ENCODE results near the gene MACROD2. TPM values are rescaled to one million over a fixed set of nuclear protein-coding genes. Genes with fewer than 3 reads are reported as not detected.

The MACROD2 gene
- total RNA-seq, 1 experiment from 2014 or later: 1.6 TPM

GRCh38 chr20:15706719-15707118 is 1711.4 kb downstream of the MACROD2 start:
- Histone ChIP-seq H3K4me1 (ENCODE audit: insufficient read depth, low read length) (no peaks in the 10 kb centered on the region), H3K9me3 (ENCODE audit: control insufficient read depth, low read depth, low read length) (no peaks in the 10 kb centered on the region), H4K91ac (ENCODE audit: insufficient read length, low read depth, low read length) (no peak overlapping the region), H3K27ac (ENCODE audit: insufficient read length, low read depth, low read length) (no peak overlapping the region), H3K9ac (ENCODE audit: extremely low read depth, insufficient read length, low read length) (no peak overlapping the region), H3K4ac (ENCODE audit: low read depth, low read length) (no peak overlapping the region), H3K79me2 (ENCODE audit: insufficient read depth, low read length) (no peaks in the 10 kb centered on the region), H2AFZ (ENCODE audit: low read length) (no peak overlapping the region), H2BK20ac (ENCODE audit: low read depth, low read length, poor library complexity, severe bottlenecking) (no peak overlapping the region), H4K5ac (ENCODE audit: insufficient read length, low read depth, low read length) (no peak overlapping the region), H3K18ac (ENCODE audit: insufficient read length, low read depth, low read length) (no peak overlapping the region), H3K4me2 (ENCODE audit: insufficient read depth, insufficient read length, low read length) (no peak overlapping the region), H3T11ph (ENCODE audit: low read length) (no peak overlapping the region), H3K14ac (ENCODE audit: insufficient read depth, low read length) (no peak overlapping the region), H3K27me3 (ENCODE audit: insufficient read depth, low read length) (no peaks in the 10 kb centered on the region), H2BK5ac (ENCODE audit: insufficient read length, low read length) (no peak overlapping the region), H2BK15ac (ENCODE audit: low read depth, low read length) (no peak overlapping the region), H3K79me1 (ENCODE audit: insufficient read depth, low read depth, low read length, poor library complexity, severe bottlenecking) (no peaks in the 10 kb centered on the region), H3K56ac (ENCODE audit: insufficient read length, low read depth, low read length) (no peak overlapping the region), H4K8ac (replicated peaks; ENCODE audit: insufficient read length, low read depth, low read length) (no peak overlapping the region), H2BK12ac (ENCODE audit: insufficient read length, low read depth, low read length) (no peak overlapping the region), H2BK120ac (ENCODE audit: low read depth, low read length, poor library complexity, severe bottlenecking) (no peak overlapping the region), H4K20me1 (ENCODE audit: control insufficient read depth, insufficient read depth, insufficient read length) (no peaks in the 10 kb centered on the region), H3K23me2 (ENCODE audit: insufficient read length, low read depth, low read length, poor library complexity, severe bottlenecking) (no peaks in the 10 kb centered on the region), H3K23ac (ENCODE audit: insufficient read length, low read depth, low read length) (no peak overlapping the region), H2AK5ac (ENCODE audit: insufficient read length, low read length) (no peak overlapping the region)
- Mint-ChIP-seq H3K36me3 (ENCODE audit: insufficient read depth in 1 of 3, low read depth in 3 of 3) (no peaks in the 10 kb centered on the region), H3K27ac (no peak overlapping the region), H3K4me1 (peaks cover 3 to 5% of the 10 kb centered on the region in 2 experiments; a peak in 3 of 4 replicates), H3K27me3 (ENCODE audit: low read depth) (no peaks in the 10 kb centered on the region), H3K4me3 (no peak overlapping the region), H3K9me3 (no peaks in the 10 kb centered on the region)
- DNase-seq: no peak
- TF ChIP-seq CTCF (conservative IDR thresholded peaks at IDR 0.05): no peak

All from H9 (cell line).